Astrocyte of the cerebellum (primary cell): ENCODE measurements around the gene DGKH.

Experiments used
- DNase-seq: peaks from one replicate; pipeline ENCODE4 v3.0.0-alpha.2; 2011; ENCODE audit warnings: low read depth
- H3K4me3 ChIP-seq: 2 replicates; pipeline ENCODE4 v1.5.1; 2011; ENCODE audit warnings: mild to moderate bottlenecking, low read depth, low read length, moderate library complexity
- CTCF ChIP-seq: IDR thresholded peaks from 2 replicates; pipeline ENCODE4 v1.5.1; 2012; ENCODE audit warnings: low read length, low read depth, moderate library complexity, mild to moderate bottlenecking; ENCODE audit errors: missing control alignments
- in situ Hi-C: cut with HindIII; loops from 2 replicates; pipeline ENCODE4 v1.10.0; 2017; ENCODE audit warnings: low sequenced_read_pairs

The DGKH gene

GRCh38 chr13:42164557-42165125 is 116.2 kb downstream of the DGKH start:
- DNase-seq, result no peak
- TF ChIP-seq CTCF, result no peak
- H3K4me3 ChIP-seq, result no peak overlapping the region
- in situ Hi-C loops, result no loop called here

- in situ Hi-C loops, result no loop called here
- DNase-seq, result no peak
- H3K4me3 ChIP-seq, result no peak overlapping the region
- TF ChIP-seq CTCF, result no peak
Observed at GRCh38 chr13:42168496-42168895, 120.0 kb downstream of the DGKH start.

- in situ Hi-C loops, result no loop called here
- TF ChIP-seq CTCF, result no peak
- DNase-seq, result no peak
- no peak overlapping the region for H3K4me3 ChIP-seq
Observed at GRCh38 chr13:42170029-42170428, 121.6 kb downstream of the DGKH start.

GRCh38 chr13:42173789-42174343 is 125.4 kb downstream of the DGKH start:
- H3K4me3 ChIP-seq, result no peak overlapping the region
- DNase-seq, result no peak
- in situ Hi-C loops, result no loop called here
- no peak for TF ChIP-seq CTCF

- no peak for TF ChIP-seq CTCF
- DNase-seq, result no peak
- H3K4me3 ChIP-seq, result no peak overlapping the region
- in situ Hi-C loops, result no loop called here
Observed at GRCh38 chr13:42174344-42175162, 126.1 kb downstream of the DGKH start.

GRCh38 chr13:42176294-42176693 is 127.8 kb downstream of the DGKH start:
- no peak overlapping the region for H3K4me3 ChIP-seq
- no peak for DNase-seq
- in situ Hi-C loops, result no loop called here
- TF ChIP-seq CTCF, result no peak
